ENCODE data around the gene CPEB2. TPM values are rescaled to one million over a fixed set of nuclear protein-coding genes. Genes with fewer than 3 reads are reported as not detected.

CPEB2 gene
- total RNA-seq (2022; extraction: Qiagen RNA extraction), result 6.1 to 7.9 TPM (median 6.9 TPM) in 5 replicates

GRCh38 chr4:15001869-15002658, at the start of gene CPEB2:
Gene CPEB2, plus strand, starts transcription at chr4:15002481. Its CDS starts 193 bp downstream, at chr4:15002674.

All from A549 treated with AZD2906 at 1 μM for 4 hours (cell line).